ENCODE data around the gene RAET1E. TPM values are rescaled to one million over a fixed set of nuclear protein-coding genes. Genes with fewer than 3 reads are reported as not detected.

Gene RAET1E
- total and polyA plus RNA-seq, 9 of the 15 experiments (the other 6 are each of a cell fraction or from before 2014, with no cell fraction given): not detected

GRCh38 chr6:149869275-149869892 is 28.5 kb downstream of the RAET1E start (continued):
- TF ChIP-seq IRF2 (CRISPR knock-in tag; IDR thresholded peaks at IDR 0.05): no peak
- peak; percentile 59 for TF ChIP-seq L3MBTL2 (IDR thresholded peaks at IDR 0.05)
- TF ChIP-seq EHMT2 (IDR thresholded peaks at IDR 0.05): peak; percentile 35; the same call in 1 of the 2 replicates
- no peak for TF ChIP-seq KAT8 (IDR thresholded peaks at IDR 0.05; ENCODE audit: low read depth)
- no peak for TF ChIP-seq SREBF2 (CRISPR knock-in tag; IDR thresholded peaks at IDR 0.05)
- TF ChIP-seq SMC3 (conservative IDR thresholded peaks at IDR 0.05; ENCODE audit: insufficient read depth, low read depth, low read length): no peak
- TF ChIP-seq, protein P1, sequence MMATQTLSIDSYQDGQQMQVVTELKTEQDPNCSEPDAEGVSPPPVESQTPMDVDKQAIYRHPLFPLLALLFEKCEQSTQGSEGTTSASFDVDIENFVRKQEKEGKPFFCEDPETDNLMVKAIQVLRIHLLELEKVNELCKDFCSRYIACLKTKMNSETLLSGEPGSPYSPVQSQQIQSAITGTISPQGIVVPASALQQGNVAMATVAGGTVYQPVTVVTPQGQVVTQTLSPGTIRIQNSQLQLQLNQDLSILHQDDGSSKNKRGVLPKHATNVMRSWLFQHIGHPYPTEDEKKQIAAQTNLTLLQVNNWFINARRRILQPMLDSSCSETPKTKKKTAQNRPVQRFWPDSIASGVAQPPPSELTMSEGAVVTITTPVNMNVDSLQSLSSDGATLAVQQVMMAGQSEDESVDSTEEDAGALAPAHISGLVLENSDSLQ (IDR thresholded peaks at IDR 0.05): no peak
- peak; percentile 42; the same call in 1 of the 2 replicates for TF ChIP-seq BRD4 (IDR thresholded peaks at IDR 0.05)
- peak; percentile 70 for TF ChIP-seq MAFF (IDR thresholded peaks at IDR 0.05; ENCODE audit: low read length)
- TF ChIP-seq DNMT1 (IDR thresholded peaks at IDR 0.05): no peak
- TF ChIP-seq LEF1 (IDR thresholded peaks at IDR 0.05): no peak
- TF ChIP-seq POLR2A (conservative IDR thresholded peaks at IDR 0.05): no peak
- TF ChIP-seq ATF7 (IDR thresholded peaks at IDR 0.05): no peak
- no peak for TF ChIP-seq NCOR1 (IDR thresholded peaks at IDR 0.05)
- no peak for TF ChIP-seq FOSL1 (tag; conservative IDR thresholded peaks at IDR 0.05)
- TF ChIP-seq ARID3A (IDR thresholded peaks at IDR 0.05; ENCODE audit: borderline replicate concordance, low read depth, low read length): no peak
- no peak for TF ChIP-seq SPI1 (IDR thresholded peaks at IDR 0.05; ENCODE audit: borderline replicate concordance, low read depth, low read length)
- TF ChIP-seq TBL1XR1 (IDR thresholded peaks at IDR 0.05; ENCODE audit: low read length in 2 of 2): 0 out of 4 replicates have a peak, but pooled peaks of 1 of the 2 experiments have one; percentile 27
- TF ChIP-seq FOXA3 (CRISPR knock-in tag; conservative IDR thresholded peaks at IDR 0.05 in 1 of 2, IDR thresholded peaks at IDR 0.05 in 1 of 2): peak; percentile 56 to 90; a peak in 3 of 4 replicates
- no peak for TF ChIP-seq CBX1 (IDR thresholded peaks at IDR 0.05; ENCODE audit: low read depth)
- TF ChIP-seq HMG20B (CRISPR knock-in tag; IDR thresholded peaks at IDR 0.05): no peak
- TF ChIP-seq SMARCA4 (IDR thresholded peaks at IDR 0.05): peak; percentile 63; the same call in 1 of the 2 replicates
- TF ChIP-seq ZSCAN29 (IDR thresholded peaks at IDR 0.05): no peak
- TF ChIP-seq HDAC1 (IDR thresholded peaks at IDR 0.05): peak in 1 of 2 experiments; percentile 25; a peak in 1 of 4 replicates
- TF ChIP-seq ZNF561 (CRISPR knock-in tag; conservative IDR thresholded peaks at IDR 0.05): no peak
- TF ChIP-seq CSDE1 (IDR thresholded peaks at IDR 0.05): 0 out of 4 replicates have a peak, but pooled peaks of 1 of the 2 experiments have one; percentile 35

Data from K562 (cell line).